Stimulated activated CD8-positive, alpha-beta memory T cell treated with anti-CD3 and anti-CD28 coated beads, Interleukin-2, amount 100 ng/mL, for 48 hours (primary cell): ENCODE results near the gene MEN1.

Experiments
- DNase-seq, 2 donors: peaks; one replicate each; pipeline ENCODE4 v3.0.0-alpha.2; 2020; ENCODE audit warnings: low read depth in 2 of 2

MEN1 gene

GRCh38 chr11:64784813-64785581 is 25.4 kb downstream of the MEN1 start:
- no peak for DNase-seq

- peak; percentile 95 to 97 for DNase-seq
Measured at GRCh38 chr11:64778473-64779298, 31.7 kb downstream of the MEN1 start, which contains the start of gene SF1. Gene SF1, minus strand, starts transcription at chr11:64778542. Its CDS starts 150 bp downstream, at chr11:64778392.

- DNase-seq = no peak
Measured at GRCh38 chr11:64778223-64778472, 32.2 kb downstream of the MEN1 start.

GRCh38 chr11:64777449-64778222 is 32.7 kb downstream of the MEN1 start:
- DNase-seq = peak; percentile 68 to 79

- no peak for DNase-seq
Measured at GRCh38 chr11:64776875-64777274, 33.5 kb downstream of the MEN1 start.

GRCh38 chr11:64776425-64776824 is 33.9 kb downstream of the MEN1 start:
- DNase-seq = no peak

- DNase-seq = no peak
Measured at GRCh38 chr11:64774144-64774543, 36.2 kb downstream of the MEN1 start.

- no peak for DNase-seq
Measured at GRCh38 chr11:64772303-64773018, 37.9 kb downstream of the MEN1 start.

GRCh38 chr11:64771861-64772260 is 38.5 kb downstream of the MEN1 start:
- no peak for DNase-seq

- DNase-seq = no peak
Measured at GRCh38 chr11:64770120-64770519, 40.2 kb downstream of the MEN1 start.

GRCh38 chr11:64769283-64769682 is 41.1 kb downstream of the MEN1 start:
- no peak for DNase-seq

- DNase-seq = no peak
Measured at GRCh38 chr11:64768300-64768694, 42.1 kb downstream of the MEN1 start.

- DNase-seq = peak; percentile 76 to 78
Measured at GRCh38 chr11:64767344-64768299, 42.7 kb downstream of the MEN1 start.

GRCh38 chr11:64766881-64767280 is 43.5 kb downstream of the MEN1 start:
- no peak for DNase-seq

GRCh38 chr11:64765851-64766665 is 44.3 kb downstream of the MEN1 start:
- no peak for DNase-seq

- DNase-seq = no peak
Measured at GRCh38 chr11:64765291-64765850, 45.0 kb downstream of the MEN1 start.

- no peak for DNase-seq
Measured at GRCh38 chr11:64764753-64765152, 45.6 kb downstream of the MEN1 start.

GRCh38 chr11:64764040-64764611 is 46.2 kb downstream of the MEN1 start:
- peak in 1 of 2 donors; percentile 26 for DNase-seq

- DNase-seq = no peak
Measured at GRCh38 chr11:64763526-64764039, 46.8 kb downstream of the MEN1 start.
